ENCODE data around the gene OAT. TPM values are rescaled to one million over a fixed set of nuclear protein-coding genes. Genes with fewer than 3 reads are reported as not detected.

Gene OAT
- total and polyA plus RNA-seq, 7 donors: 37.9 to 147 (median 117) TPM

GRCh38 chr10:124464028-124464965 lies 45.6 kb upstream of the OAT start:
- no peaks in the 10 kb centered on the region for H3K36me3 ChIP-seq
- H3K27ac ChIP-seq: no peak overlapping the region
- intact Hi-C loops (cut with DNase I): loop anchor here (5.0 kb wide), 2 partner anchors 47 to 58 kb away; partner anchors contain the start of gene OAT
- TF ChIP-seq EP300 (IDR thresholded peaks at IDR 0.05): no peak
- no peak for TF ChIP-seq CTCF (IDR thresholded peaks at IDR 0.05)
- no peak for TF ChIP-seq POLR2AphosphoS5 (IDR thresholded peaks at IDR 0.05)
- no peak for TF ChIP-seq POLR2A (IDR thresholded peaks at IDR 0.05)
- H3K4me1 ChIP-seq: peaks cover 0 to 32% (median 21%) of the 10 kb centered on the region in 4 donors
- 84 to 92% methylated on average over 9 of the region's 9 CpGs for WGBS, 2 donors
- H3K27me3 ChIP-seq: no peaks in the 10 kb centered on the region
- no peak for DNase-seq
- no peak overlapping the region for H3K4me3 ChIP-seq
- no peaks in the 10 kb centered on the region for H3K9me3 ChIP-seq

GRCh38 chr10:124462348-124462695 lies 43.6 kb upstream of the OAT start:
- no peaks in the 10 kb centered on the region for H3K9me3 ChIP-seq
- H3K27ac ChIP-seq: peak overlapping the region; percentile 88 to 94 (median 88)
- peak overlapping the region; percentile 49 to 82 (median 76) for H3K4me3 ChIP-seq
- WGBS, 2 donors: 70 to 79% methylated on average over 8 of the region's 8 CpGs
- H3K4me1 ChIP-seq: peaks cover 0 to 17% (median 10%) of the 10 kb centered on the region in 4 donors
- no peaks in the 10 kb centered on the region for H3K36me3 ChIP-seq
- H3K27me3 ChIP-seq: no peaks in the 10 kb centered on the region
- no peak for DNase-seq
- intact Hi-C loops (cut with DNase I): loop anchor here (5.0 kb wide), 2 partner anchors 45 to 60 kb away; partner anchors contain the start of gene OAT
- no peak for TF ChIP-seq EP300 (IDR thresholded peaks at IDR 0.05)

GRCh38 chr10:124461642-124462347 lies 43.1 kb upstream of the OAT start, which contains the start of gene LHPP:
LHPP (plus strand) TSS chr10:124461823; CDS start chr10:124461863, 40 bp downstream.
- Histone ChIP-seq H3K36me3 (no peaks in the 10 kb centered on the region), H3K27me3 (no peaks in the 10 kb centered on the region), H3K9me3 (no peaks in the 10 kb centered on the region), H3K4me3 (peak within 1 kb of the TSS; percentile 49 to 82 (median 76)), H3K27ac (peak within 1 kb of the TSS; percentile 88 to 94 (median 88)), H3K4me1 (peaks cover 0 to 17% (median 10%) of the 10 kb centered on the region in 4 donors)
- 0 to 1% methylated on average over 81 of the region's 81 CpGs for WGBS, 2 donors
- peak; percentile 89 for DNase-seq
- no peak for TF ChIP-seq POLR2A (IDR thresholded peaks at IDR 0.05)
- no peak for TF ChIP-seq EP300 (IDR thresholded peaks at IDR 0.05)
- peak in 2 of 4 experiments; percentile 9 to 58 for TF ChIP-seq CTCF (IDR thresholded peaks at IDR 0.05)
- TF ChIP-seq POLR2AphosphoS5 (IDR thresholded peaks at IDR 0.05): peak in 3 of 4 donors; percentile 32 to 57 (median 57)
- intact Hi-C loops (cut with DNase I): loop anchor here (5.0 kb wide), 2 partner anchors 44 to 61 kb away; partner anchors contain the start of gene OAT

GRCh38 chr10:124460144-124460543 lies 41.4 kb upstream of the OAT start:
- intact Hi-C loops (cut with DNase I): loop anchor here (5.0 kb wide), 2 partner anchors 43 to 62 kb away; partner anchors contain the start of gene OAT
- 71 to 90% methylated on average over 5 of the region's 5 CpGs for WGBS, 2 donors
- Histone ChIP-seq H3K9me3 (no peaks in the 10 kb centered on the region), H3K4me1 (peaks cover 0 to 10% (median 5%) of the 10 kb centered on the region in 4 donors), H3K27me3 (peaks cover 0 to under 1% (median 0%) of the 10 kb centered on the region in 3 donors), H3K36me3 (no peaks in the 10 kb centered on the region), H3K4me3 (no peak overlapping the region), H3K27ac (no peak overlapping the region)
- DNase-seq: no peak
- TF ChIP-seq EP300 (IDR thresholded peaks at IDR 0.05) (no peak), POLR2AphosphoS5 (IDR thresholded peaks at IDR 0.05) (no peak), CTCF (IDR thresholded peaks at IDR 0.05) (no peak), POLR2A (IDR thresholded peaks at IDR 0.05) (no peak)
